Measurements from ENCODE around the gene UBR2.
A peak's percentile ranks its signal among the peaks of the same experiment; 100 is the strongest.
"Not testable (repeated sequence)": the region's sequence is repeated elsewhere in the genome, so short reads cannot be mapped to it uniquely, and the experiment has no call there.

Gene UBR2

GRCh38 chr6:42619963-42620362 lies 56.1 kb downstream of the UBR2 start:
- no peak for DNase-seq

GRCh38 chr6:42624601-42625000 lies 60.8 kb downstream of the UBR2 start:
- no peak for DNase-seq

GRCh38 chr6:42627044-42627443 lies 63.2 kb downstream of the UBR2 start:
- no peak for DNase-seq

- no peak for DNase-seq
Measured at GRCh38 chr6:42627674-42628073, 63.8 kb downstream of the UBR2 start.

GRCh38 chr6:42628604-42629003 lies 64.8 kb downstream of the UBR2 start:
- DNase-seq: no peak

GRCh38 chr6:42629845-42630244 lies 66.0 kb downstream of the UBR2 start:
- no peak for DNase-seq

- no peak for DNase-seq
Measured at GRCh38 chr6:42637681-42638080, 73.9 kb downstream of the UBR2 start.

- no peak for DNase-seq
Measured at GRCh38 chr6:42642794-42643193, 79.0 kb downstream of the UBR2 start.

GRCh38 chr6:42644211-42644610 lies 80.4 kb downstream of the UBR2 start:
- no peak for DNase-seq

GRCh38 chr6:42652024-42652746 lies 88.4 kb downstream of the UBR2 start:
- no peak for DNase-seq

- no peak for DNase-seq
Measured at GRCh38 chr6:42653851-42654250, 90.0 kb downstream of the UBR2 start.

GRCh38 chr6:42659806-42660205 lies 96.0 kb downstream of the UBR2 start:
- DNase-seq: no peak

GRCh38 chr6:42661540-42662153 lies 97.8 kb downstream of the UBR2 start:
- DNase-seq: peak; percentile 85

- no peak for DNase-seq
Measured at GRCh38 chr6:42664718-42665117, 100.9 kb downstream of the UBR2 start.

GRCh38 chr6:42674368-42674767 lies 110.5 kb downstream of the UBR2 start:
- DNase-seq: not testable (repeated sequence)

- no peak for DNase-seq
Measured at GRCh38 chr6:42674780-42675179, 111.0 kb downstream of the UBR2 start.

- DNase-seq: no peak
Measured at GRCh38 chr6:42679358-42679757, 115.5 kb downstream of the UBR2 start.

- no peak for DNase-seq
Measured at GRCh38 chr6:42688281-42688680, 124.5 kb downstream of the UBR2 start.

GRCh38 chr6:42689371-42689770 lies 125.5 kb downstream of the UBR2 start:
- no peak for DNase-seq

- DNase-seq: no peak
Measured at GRCh38 chr6:42690151-42690702, 126.4 kb downstream of the UBR2 start.

GRCh38 chr6:42690872-42691271 lies 127.0 kb downstream of the UBR2 start:
- no peak for DNase-seq

GRCh38 chr6:42692137-42692911 lies 128.5 kb downstream of the UBR2 start:
- peak; percentile 12 for DNase-seq

- no peak for DNase-seq
Measured at GRCh38 chr6:42693725-42694323, 130.0 kb downstream of the UBR2 start.

All from stimulated activated CD4-positive, alpha-beta T cell treated with anti-CD3 and anti-CD28 coated beads, Interleukin-15, amount 100 ng/mL, for 24 hours (primary cell).